GM23338 (cell line): ENCODE results near the gene TMEM63B. TPM values are rescaled to one million over a fixed set of nuclear protein-coding genes. Genes with fewer than 3 reads are reported as not detected.

Experiments
- CTCF ChIP-seq, 2 experiments: fragments of 200-600 bp in 1 of 2; sonication (generic) in 1 of 2; conservative IDR thresholded peaks; 2 replicates each; pipeline versions ENCODE4 v1.5.1 to v1.6.1; 2016 to 2017; ENCODE audit warnings: antibody characterized with exemption in 2 of 2, low read depth in 2 of 2, mild to moderate bottlenecking in 2 of 2, moderate library complexity in 1 of 2
- ZNF462 ChIP-seq: fragments of 250-450 bp; sonication (Bioruptor Pico); IDR thresholded peaks from 2 replicates; pipeline ENCODE4 v1.5.0; 2020; ENCODE audit warnings: mild to moderate bottlenecking, moderate library complexity
- polyA plus RNA-seq: library from polyadenylated mRNA; unstranded; fragments of >200 nt; fragmentation: Nextera tagmentation; extraction: Ambion mirVana; gene quantifications from 2 replicates; pipeline ENCODE4 v1.2.1, GENCODE V29; 2016
- total RNA-seq: library from RNA; depleted of rRNA; stranded (reverse); fragments of >200 nt; shearing (Covaris generic); gene quantifications from 2 replicates; pipeline ENCODE4 v1.2.3, GENCODE V29; 2014; rRNA removed

The TMEM63B gene
- total and polyA plus RNA-seq, 2 experiments from 2014 or later = 10.1 to 36.0 TPM

- TF ChIP-seq ZNF462 (CRISPR knock-in tag) = no peak
- TF ChIP-seq CTCF (conservative IDR thresholded peaks at IDR 0.05; ENCODE audit: low read depth in 2 of 2) = no peak
Observed at GRCh38 chr6:44203955-44204354, 76.6 kb downstream of the TMEM63B start (continued).

Other genes starting within 250 kb of the TMEM63B start
- gene MRPL14, start 102 bp upstream of the TMEM63B start, total RNA-seq = 62.6 and 70.0 TPM in 2 replicates
- gene MRPL14, start 102 bp upstream of the TMEM63B start, polyA plus RNA-seq = 178 and 191 TPM in 2 replicates
- 1.2 and 1.7 TPM in 2 replicates for gene CAPN11, start 31.3 kb downstream of the TMEM63B start, total RNA-seq
- 0.61 and 1.1 TPM in 2 replicates for gene CAPN11, start 31.3 kb downstream of the TMEM63B start, polyA plus RNA-seq
- gene MYMX, start 89.4 kb downstream of the TMEM63B start, total RNA-seq = 2.8 TPM in 2 replicates
- gene MYMX, start 89.4 kb downstream of the TMEM63B start, polyA plus RNA-seq = 5.2 and 7.1 TPM in 2 replicates
- gene SLC29A1, start 96.0 kb downstream of the TMEM63B start, total RNA-seq = 149 and 169 TPM in 2 replicates
- gene SLC29A1, start 96.0 kb downstream of the TMEM63B start, polyA plus RNA-seq = 67.6 and 73.1 TPM in 2 replicates
- 2,361 and 2,444 TPM in 2 replicates for gene HSP90AB1, start 119.5 kb downstream of the TMEM63B start, total RNA-seq
- gene HSP90AB1, start 119.5 kb downstream of the TMEM63B start, polyA plus RNA-seq = 1,345 and 1,425 TPM in 2 replicates
- gene SLC35B2, start 130.0 kb downstream of the TMEM63B start, total RNA-seq = 30.5 and 30.9 TPM in 2 replicates
- 14.0 and 14.7 TPM in 2 replicates for gene SLC35B2, start 130.0 kb downstream of the TMEM63B start, polyA plus RNA-seq
- gene NFKBIE, start 138.0 kb downstream of the TMEM63B start, total RNA-seq = 19.8 and 25.9 TPM in 2 replicates
- 12.8 and 14.6 TPM in 2 replicates for gene NFKBIE, start 138.0 kb downstream of the TMEM63B start, polyA plus RNA-seq
- 11.5 and 14.6 TPM in 2 replicates for gene TMEM151B, start 142.9 kb downstream of the TMEM63B start, total RNA-seq
- gene TMEM151B, start 142.9 kb downstream of the TMEM63B start, polyA plus RNA-seq = 0.91 and 1.5 TPM in 2 replicates
- gene AARS2, start 185.8 kb downstream of the TMEM63B start, total RNA-seq = 19.8 and 23.2 TPM in 2 replicates
- 5.5 and 6.5 TPM in 2 replicates for gene AARS2, start 185.8 kb downstream of the TMEM63B start, polyA plus RNA-seq
- not detected in 2 replicates for gene SPATS1, start 215.1 kb downstream of the TMEM63B start, total RNA-seq
- gene SPATS1, start 215.1 kb downstream of the TMEM63B start, polyA plus RNA-seq = not detected in 2 replicates